K562 (cell line): Measurements from ENCODE around the gene KCNAB1. TPM values are rescaled to one million over a fixed set of nuclear protein-coding genes. Genes with fewer than 3 reads are reported as not detected.

Source experiments
- AFF4 ChIP-seq: sonication (generic); formaldehyde crosslinking; IDR thresholded peaks from 2 replicates; pipeline ENCODE4 v1.8.0; 2023; ENCODE audit warnings: mild to moderate bottlenecking, missing genetic modification reagents
- C11orf30 ChIP-seq: fragments of 450-650 bp; IDR thresholded peaks from 2 replicates; pipeline ENCODE4 v1.6.1; 2016; ENCODE audit warnings: low read depth, mild to moderate bottlenecking
- ETS2 ChIP-seq: IDR thresholded peaks from 2 replicates; pipeline ENCODE4 v1.6.1; 2016; ENCODE audit warnings: borderline replicate concordance, missing genetic modification characterization, mild to moderate bottlenecking, moderate library complexity, missing compliant biosample characterization; ENCODE audit not compliant: poor library complexity, severe bottlenecking
- JUND ChIP-seq, 2 experiments: IDR thresholded peaks; 2 replicates in 1 of 2; 3 replicates in 1 of 2; pipeline ENCODE4 v1.6.1; 2011; ENCODE audit warnings: borderline replicate concordance in 2 of 2, low read depth in 2 of 2, low read length in 2 of 2, improper control_type of control experiment in 1 of 2, missing biosample characterization in 1 of 2, missing genetic modification characterization in 1 of 2, missing genetic modification reagents in 1 of 2
- LCOR ChIP-seq: sonication (generic); formaldehyde crosslinking; IDR thresholded peaks from 2 replicates; pipeline ENCODE4 v1.8.0; 2022; ENCODE audit warnings: mild to moderate bottlenecking, missing genetic modification reagents
- MED1 ChIP-seq: sonication (generic); formaldehyde crosslinking; IDR thresholded peaks from 2 replicates; pipeline ENCODE4 v1.8.1; 2023; ENCODE audit warnings: missing genetic modification reagents, borderline replicate concordance
- RCOR1 ChIP-seq, 2 experiments: IDR thresholded peaks; 2 replicates each; pipeline ENCODE4 v1.6.1; 2012; ENCODE audit warnings: low read depth in 2 of 2, low read length in 2 of 2, borderline replicate concordance in 1 of 2, improper control_type of control experiment in 1 of 2
- TAF9B ChIP-seq: fragments of 450-650 bp; IDR thresholded peaks from 2 replicates; pipeline ENCODE4 v1.6.1; 2018; ENCODE audit warnings: mild to moderate bottlenecking; ENCODE audit not compliant: partially characterized antibody
- ZNF175 ChIP-seq: fragments of 200-800 bp; sonication (Bioruptor generic); IDR thresholded peaks from 2 replicates; pipeline ENCODE4 v1.6.1; 2016; ENCODE audit warnings: low read depth, mild to moderate bottlenecking, missing genetic modification characterization, missing compliant biosample characterization
- polyA plus RNA-seq, 8 experiments: library from polyadenylated mRNA; depleted of rRNA in 4 of 8; stranded (reverse) in 5 of 8; unstranded in 3 of 8; fragments of >200 nt; fragmentation: Nextera tagmentation in 2 of 8; fragmentation: Illumina TruSeq in 1 of 8; extraction: Ambion mirVana in 2 of 8; extraction: Trizol in 1 of 8; gene quantifications; 2 replicates each; pipeline versions ENCODE4 v1.2.1 to v1.2.3, GENCODE V29; 2011 to 2014; ENCODE audit warnings: inconsistent platforms in 1 of 8, missing spikeins in 1 of 8
- total RNA-seq, 7 experiments: library from RNA; depleted of rRNA in 6 of 7; stranded (reverse); fragments of >200 nt in 6 of 7; fragmentation: Illumina TruSeq in 2 of 7; extraction: Trizol in 2 of 7; gene quantifications; 2 replicates each; pipeline versions ENCODE4 v1.2.1 to v1.2.3, GENCODE V29; 2011 to 2021; ENCODE audit warnings: low replicate concordance in 1 of 7
- TF ChIP-seq, protein P1 (sequence below): IDR thresholded peaks from 3 replicates; pipeline ENCODE4 v1.6.1; 2011; ENCODE audit warnings: borderline replicate concordance, mild to moderate bottlenecking, moderate library complexity; ENCODE audit not compliant: insufficient read length; ENCODE audit errors: extremely low read depth

Gene KCNAB1
- total and polyA plus RNA-seq, 9 of the 15 experiments (the other 6 are each of a cell fraction or from before 2014, with no cell fraction given) = 0.14 to 1.2 (median 0.51) TPM

DNA sequence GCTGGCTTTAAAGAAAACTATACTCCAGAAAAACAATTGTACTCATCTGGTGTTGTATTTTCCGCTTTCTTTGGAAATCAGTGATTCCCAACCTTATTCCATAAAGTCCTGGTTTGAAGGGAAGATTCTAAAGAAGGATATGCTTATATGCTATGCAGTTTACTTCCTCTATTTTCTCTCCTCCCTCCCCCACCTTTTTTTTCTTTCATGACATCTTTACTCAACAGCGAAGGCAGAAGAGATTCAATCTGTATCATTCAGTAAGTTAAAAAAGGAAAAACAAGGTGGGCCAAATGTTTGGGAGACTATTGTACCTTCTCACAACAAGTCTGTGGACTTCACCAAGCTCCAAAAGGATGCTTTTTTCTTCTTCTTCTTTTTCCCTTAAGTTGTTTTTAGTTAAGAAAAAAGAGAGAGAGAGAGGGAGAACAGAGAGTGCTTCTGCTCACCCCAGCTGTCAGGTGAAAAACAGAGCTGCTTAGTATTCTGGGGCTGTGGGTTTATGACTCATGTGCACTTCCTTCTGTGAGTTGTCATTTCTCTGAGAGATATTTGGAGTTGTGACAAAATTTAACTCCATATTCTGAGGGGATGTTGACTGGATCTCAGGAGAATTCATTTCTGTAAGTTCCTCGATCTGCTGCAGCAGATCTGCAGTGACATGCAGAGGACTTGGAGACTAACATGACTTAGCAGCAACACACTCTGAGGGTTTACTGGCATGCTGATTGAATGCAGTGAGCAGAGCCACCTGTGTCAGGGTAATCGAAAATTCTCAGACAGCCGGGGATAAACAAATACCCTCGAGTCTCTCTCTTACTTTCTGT, 363.8 kb downstream of the KCNAB1 start (continued):
- TF ChIP-seq AFF4 (CRISPR knock-in tag) (0 out of 2 replicates have a peak, but pooled peaks have one; percentile 46), MED1 (CRISPR knock-in tag) (no peak), ZNF175 (CRISPR knock-in tag) (no peak), TAF9B (peak; percentile 54), LCOR (CRISPR knock-in tag) (0 out of 2 replicates have a peak, but pooled peaks have one; percentile 34), C11orf30 (peak; percentile 37; the same call in 1 of the 2 replicates), JUND (IDR thresholded peaks at IDR 0.05; ENCODE audit: borderline replicate concordance, low read depth, low read length) (peak; percentile 84), JUND (tag; IDR thresholded peaks at IDR 0.05; ENCODE audit: borderline replicate concordance, low read depth, low read length) (peak; percentile 84; the same call in 2 of the 3 replicates), ETS2 (tag) (no peak), RCOR1 (IDR thresholded peaks at IDR 0.05; ENCODE audit: borderline replicate concordance in 1 of 2, low read depth in 2 of 2, low read length in 2 of 2) (no peak)
- TF ChIP-seq, protein P1, sequence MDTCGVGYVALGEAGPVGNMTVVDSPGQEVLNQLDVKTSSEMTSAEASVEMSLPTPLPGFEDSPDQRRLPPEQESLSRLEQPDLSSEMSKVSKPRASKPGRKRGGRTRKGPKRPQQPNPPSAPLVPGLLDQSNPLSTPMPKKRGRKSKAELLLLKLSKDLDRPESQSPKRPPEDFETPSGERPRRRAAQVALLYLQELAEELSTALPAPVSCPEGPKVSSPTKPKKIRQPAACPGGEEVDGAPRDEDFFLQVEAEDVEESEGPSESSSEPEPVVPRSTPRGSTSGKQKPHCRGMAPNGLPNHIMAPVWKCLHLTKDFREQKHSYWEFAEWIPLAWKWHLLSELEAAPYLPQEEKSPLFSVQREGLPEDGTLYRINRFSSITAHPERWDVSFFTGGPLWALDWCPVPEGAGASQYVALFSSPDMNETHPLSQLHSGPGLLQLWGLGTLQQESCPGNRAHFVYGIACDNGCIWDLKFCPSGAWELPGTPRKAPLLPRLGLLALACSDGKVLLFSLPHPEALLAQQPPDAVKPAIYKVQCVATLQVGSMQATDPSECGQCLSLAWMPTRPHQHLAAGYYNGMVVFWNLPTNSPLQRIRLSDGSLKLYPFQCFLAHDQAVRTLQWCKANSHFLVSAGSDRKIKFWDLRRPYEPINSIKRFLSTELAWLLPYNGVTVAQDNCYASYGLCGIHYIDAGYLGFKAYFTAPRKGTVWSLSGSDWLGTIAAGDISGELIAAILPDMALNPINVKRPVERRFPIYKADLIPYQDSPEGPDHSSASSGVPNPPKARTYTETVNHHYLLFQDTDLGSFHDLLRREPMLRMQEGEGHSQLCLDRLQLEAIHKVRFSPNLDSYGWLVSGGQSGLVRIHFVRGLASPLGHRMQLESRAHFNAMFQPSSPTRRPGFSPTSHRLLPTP = no peak
